K562 (cell line): ENCODE measurements around the gene CBX8. TPM values are rescaled to one million over a fixed set of nuclear protein-coding genes. Genes with fewer than 3 reads are reported as not detected.

Source experiments
- ATF3 ChIP-seq, 2 experiments: fragments of 450-650 bp in 1 of 2; sonication (generic) in 1 of 2; formaldehyde crosslinking in 1 of 2; IDR thresholded peaks in 1 of 2; conservative IDR thresholded peaks in 1 of 2; 2 replicates each; pipeline versions ENCODE4 v1.6.1 to v1.8.1; 2016 to 2023; ENCODE audit warnings: mild to moderate bottlenecking in 2 of 2, moderate library complexity in 2 of 2, inconsistent platforms in 1 of 2, missing genetic modification reagents in 1 of 2
- E2F3 ChIP-seq: fragments of 250-450 bp; sonication (Bioruptor Pico); IDR thresholded peaks from 2 replicates; pipeline ENCODE4 v1.4.0; 2020; ENCODE audit warnings: mild to moderate bottlenecking
- ETV1 ChIP-seq: fragments of 450-650 bp; conservative IDR thresholded peaks from 2 replicates; pipeline ENCODE4 v1.6.1; 2016; ENCODE audit warnings: missing genetic modification characterization, control low read depth, low read depth, missing compliant biosample characterization
- GATAD2A ChIP-seq: fragments of 450-650 bp; IDR thresholded peaks from 2 replicates; pipeline ENCODE4 v1.6.1; 2017
- KDM2B ChIP-seq: fragments of 250-450 bp; sonication (Bioruptor Pico); IDR thresholded peaks from 2 replicates; pipeline ENCODE4 v1.8.0; 2021; ENCODE audit warnings: mild to moderate bottlenecking, moderate library complexity
- MBD2 ChIP-seq: sonication (generic); IDR thresholded peaks from 2 replicates; pipeline ENCODE4 v1.6.1; 2016; ENCODE audit warnings: low read depth, borderline replicate concordance
- NEUROD1 ChIP-seq: fragments of 150-350 bp; IDR thresholded peaks from 2 replicates; pipeline ENCODE4 v1.6.1; 2014; ENCODE audit warnings: borderline replicate concordance, low read length, low read depth; ENCODE audit not compliant: partially characterized antibody
- POLR2G ChIP-seq: fragments of 200-400 bp; formaldehyde crosslinking; IDR thresholded peaks from 2 replicates; pipeline ENCODE4 v1.6.1; 2017; ENCODE audit warnings: low read depth, mild to moderate bottlenecking, antibody characterized with exemption, low read length, moderate library complexity
- RBM22 ChIP-seq: fragments of 200-400 bp; formaldehyde crosslinking; IDR thresholded peaks from 2 replicates; pipeline ENCODE4 v1.6.1; 2018; ENCODE audit warnings: low read length, low read depth; ENCODE audit not compliant: poor library complexity, severe bottlenecking
- STAG1 ChIP-seq: sonication (generic); formaldehyde crosslinking; IDR thresholded peaks from 2 replicates; pipeline ENCODE4 v1.5.0; 2020; ENCODE audit warnings: missing genetic modification reagents, borderline replicate concordance
- ZNF184 ChIP-seq: sonication (generic); formaldehyde crosslinking; IDR thresholded peaks from 2 replicates; pipeline ENCODE4 v1.5.0; 2020; ENCODE audit warnings: missing genetic modification reagents
- ZNF507 ChIP-seq: conservative IDR thresholded peaks from 2 replicates; pipeline ENCODE4 v1.6.1; 2017; ENCODE audit warnings: missing genetic modification characterization, missing compliant biosample characterization
- polyA plus RNA-seq, 8 experiments: library from polyadenylated mRNA; depleted of rRNA in 4 of 8; stranded (reverse) in 5 of 8; unstranded in 3 of 8; fragments of >200 nt; fragmentation: Nextera tagmentation in 2 of 8; fragmentation: Illumina TruSeq in 1 of 8; extraction: Ambion mirVana in 2 of 8; extraction: Trizol in 1 of 8; gene quantifications; 2 replicates each; pipeline versions ENCODE4 v1.2.1 to v1.2.3, GENCODE V29; 2011 to 2014; ENCODE audit warnings: inconsistent platforms in 1 of 8, missing spikeins in 1 of 8
- total RNA-seq, 7 experiments: library from RNA; depleted of rRNA in 6 of 7; stranded (reverse); fragments of >200 nt in 6 of 7; fragmentation: Illumina TruSeq in 2 of 7; extraction: Trizol in 2 of 7; gene quantifications; 2 replicates each; pipeline versions ENCODE4 v1.2.1 to v1.2.3, GENCODE V29; 2011 to 2021; ENCODE audit warnings: low replicate concordance in 1 of 7
- TF ChIP-seq, protein P1 (sequence below): fragments of 450-650 bp; IDR thresholded peaks from 2 replicates; pipeline ENCODE4 v1.6.1; 2016; ENCODE audit warnings: antibody characterized with exemption
- TF ChIP-seq, protein P2 (sequence below): sonication (generic); formaldehyde crosslinking; IDR thresholded peaks from 2 replicates; pipeline ENCODE4 v1.8.0; 2022; ENCODE audit warnings: mild to moderate bottlenecking, missing genetic modification reagents, borderline replicate concordance
- TF ChIP-seq, protein P3 (sequence below), 2 experiments: fragments of 150-350 bp in 1 of 2; IDR thresholded peaks; 2 replicates each; pipeline ENCODE4 v1.6.1; 2012 to 2016; ENCODE audit warnings: low read depth in 2 of 2, low read length in 2 of 2, mild to moderate bottlenecking in 1 of 2, moderate library complexity in 1 of 2
- TF ChIP-seq, protein P4 (sequence below): fragments of 250-450 bp; sonication (Bioruptor Pico); IDR thresholded peaks from 2 replicates; pipeline ENCODE4 v1.8.0; 2022; ENCODE audit warnings: inconsistent platforms

CBX8 gene
- total and polyA plus RNA-seq, 9 of the 15 experiments (the other 6 are each of a cell fraction or from before 2014, with no cell fraction given), result 0.08 to 11.9 (median 2.6) TPM

DNA sequence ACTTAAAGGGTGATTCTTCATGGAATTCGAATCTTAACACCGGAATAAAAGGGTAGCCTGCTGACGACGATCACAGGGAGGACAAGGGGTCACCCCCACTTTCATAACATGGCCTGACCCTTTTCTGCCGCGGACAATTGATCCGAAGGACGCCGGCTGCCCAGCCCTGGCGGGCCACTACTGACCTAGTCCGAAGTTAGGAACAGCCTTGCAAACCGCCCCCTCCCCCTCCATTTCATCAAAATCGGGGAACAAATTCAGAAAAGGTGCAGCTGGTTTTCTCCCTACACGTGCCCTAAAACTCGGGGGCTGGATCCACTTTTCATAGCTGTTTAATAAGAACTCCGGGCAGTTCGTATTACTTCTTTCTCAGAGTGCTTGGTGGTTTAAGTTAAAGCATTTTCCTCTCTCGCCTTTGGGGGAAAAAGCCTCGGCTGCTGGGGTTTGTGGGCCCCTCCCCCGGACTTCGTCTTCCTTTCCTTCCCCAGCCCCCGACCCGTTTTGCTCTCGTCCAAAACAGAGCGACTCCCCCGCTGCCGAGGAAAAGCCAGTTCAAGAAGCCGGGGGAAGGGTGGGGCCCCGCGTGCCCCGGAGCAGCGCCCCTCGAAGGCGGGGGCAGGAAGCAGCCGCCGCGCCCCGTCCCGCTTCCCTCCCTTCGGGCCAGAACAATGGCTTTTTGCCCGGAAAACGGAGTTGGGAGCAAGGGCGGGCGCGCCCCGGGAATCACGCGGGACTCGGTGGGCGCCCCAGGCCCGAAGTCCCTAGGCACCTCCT lies 19.6 kb downstream of the CBX8 start (continued):
- TF ChIP-seq, protein P1, sequence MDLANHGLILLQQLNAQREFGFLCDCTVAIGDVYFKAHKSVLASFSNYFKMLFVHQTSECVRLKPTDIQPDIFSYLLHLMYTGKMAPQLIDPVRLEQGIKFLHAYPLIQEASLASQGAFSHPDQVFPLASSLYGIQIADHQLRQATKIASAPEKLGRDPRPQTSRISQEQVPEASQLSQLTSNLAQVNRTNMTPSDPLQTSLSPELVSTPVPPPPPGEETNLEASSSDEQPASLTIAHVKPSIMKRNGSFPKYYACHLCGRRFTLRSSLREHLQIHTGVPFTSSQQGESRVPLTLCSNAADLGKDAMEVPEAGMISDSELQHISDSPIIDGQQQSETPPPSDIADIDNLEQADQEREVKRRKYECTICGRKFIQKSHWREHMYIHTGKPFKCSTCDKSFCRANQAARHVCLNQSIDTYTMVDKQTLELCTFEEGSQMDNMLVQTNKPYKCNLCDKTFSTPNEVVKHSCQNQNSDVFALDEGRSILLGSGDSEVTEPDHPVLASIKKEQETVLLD, result 0 out of 2 replicates have a peak, but pooled peaks have one; percentile 45
- TF ChIP-seq, protein P2, sequence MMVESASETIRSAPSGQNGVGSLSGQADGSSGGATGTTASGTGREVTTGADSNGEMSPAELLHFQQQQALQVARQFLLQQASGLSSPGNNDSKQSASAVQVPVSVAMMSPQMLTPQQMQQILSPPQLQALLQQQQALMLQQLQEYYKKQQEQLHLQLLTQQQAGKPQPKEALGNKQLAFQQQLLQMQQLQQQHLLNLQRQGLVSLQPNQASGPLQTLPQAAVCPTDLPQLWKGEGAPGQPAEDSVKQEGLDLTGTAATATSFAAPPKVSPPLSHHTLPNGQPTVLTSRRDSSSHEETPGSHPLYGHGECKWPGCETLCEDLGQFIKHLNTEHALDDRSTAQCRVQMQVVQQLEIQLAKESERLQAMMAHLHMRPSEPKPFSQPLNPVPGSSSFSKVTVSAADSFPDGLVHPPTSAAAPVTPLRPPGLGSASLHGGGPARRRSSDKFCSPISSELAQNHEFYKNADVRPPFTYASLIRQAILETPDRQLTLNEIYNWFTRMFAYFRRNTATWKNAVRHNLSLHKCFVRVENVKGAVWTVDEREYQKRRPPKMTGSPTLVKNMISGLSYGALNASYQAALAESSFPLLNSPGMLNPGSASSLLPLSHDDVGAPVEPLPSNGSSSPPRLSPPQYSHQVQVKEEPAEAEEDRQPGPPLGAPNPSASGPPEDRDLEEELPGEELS (CRISPR knock-in tag), result no peak
- 0 out of 2 replicates have a peak, but pooled peaks have one; percentile 59 for TF ChIP-seq GATAD2A
- 0 out of 2 replicates have a peak, but pooled peaks have one; percentile 15 for TF ChIP-seq E2F3
- no peak for TF ChIP-seq NEUROD1
- TF ChIP-seq, protein P3, sequence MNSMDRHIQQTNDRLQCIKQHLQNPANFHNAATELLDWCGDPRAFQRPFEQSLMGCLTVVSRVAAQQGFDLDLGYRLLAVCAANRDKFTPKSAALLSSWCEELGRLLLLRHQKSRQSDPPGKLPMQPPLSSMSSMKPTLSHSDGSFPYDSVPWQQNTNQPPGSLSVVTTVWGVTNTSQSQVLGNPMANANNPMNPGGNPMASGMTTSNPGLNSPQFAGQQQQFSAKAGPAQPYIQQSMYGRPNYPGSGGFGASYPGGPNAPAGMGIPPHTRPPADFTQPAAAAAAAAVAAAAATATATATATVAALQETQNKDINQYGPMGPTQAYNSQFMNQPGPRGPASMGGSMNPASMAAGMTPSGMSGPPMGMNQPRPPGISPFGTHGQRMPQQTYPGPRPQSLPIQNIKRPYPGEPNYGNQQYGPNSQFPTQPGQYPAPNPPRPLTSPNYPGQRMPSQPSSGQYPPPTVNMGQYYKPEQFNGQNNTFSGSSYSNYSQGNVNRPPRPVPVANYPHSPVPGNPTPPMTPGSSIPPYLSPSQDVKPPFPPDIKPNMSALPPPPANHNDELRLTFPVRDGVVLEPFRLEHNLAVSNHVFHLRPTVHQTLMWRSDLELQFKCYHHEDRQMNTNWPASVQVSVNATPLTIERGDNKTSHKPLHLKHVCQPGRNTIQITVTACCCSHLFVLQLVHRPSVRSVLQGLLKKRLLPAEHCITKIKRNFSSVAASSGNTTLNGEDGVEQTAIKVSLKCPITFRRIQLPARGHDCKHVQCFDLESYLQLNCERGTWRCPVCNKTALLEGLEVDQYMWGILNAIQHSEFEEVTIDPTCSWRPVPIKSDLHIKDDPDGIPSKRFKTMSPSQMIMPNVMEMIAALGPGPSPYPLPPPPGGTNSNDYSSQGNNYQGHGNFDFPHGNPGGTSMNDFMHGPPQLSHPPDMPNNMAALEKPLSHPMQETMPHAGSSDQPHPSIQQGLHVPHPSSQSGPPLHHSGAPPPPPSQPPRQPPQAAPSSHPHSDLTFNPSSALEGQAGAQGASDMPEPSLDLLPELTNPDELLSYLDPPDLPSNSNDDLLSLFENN (IDR thresholded peaks at IDR 0.05; ENCODE audit: low read depth in 2 of 2, low read length in 2 of 2), result no peak
- TF ChIP-seq, protein P4, sequence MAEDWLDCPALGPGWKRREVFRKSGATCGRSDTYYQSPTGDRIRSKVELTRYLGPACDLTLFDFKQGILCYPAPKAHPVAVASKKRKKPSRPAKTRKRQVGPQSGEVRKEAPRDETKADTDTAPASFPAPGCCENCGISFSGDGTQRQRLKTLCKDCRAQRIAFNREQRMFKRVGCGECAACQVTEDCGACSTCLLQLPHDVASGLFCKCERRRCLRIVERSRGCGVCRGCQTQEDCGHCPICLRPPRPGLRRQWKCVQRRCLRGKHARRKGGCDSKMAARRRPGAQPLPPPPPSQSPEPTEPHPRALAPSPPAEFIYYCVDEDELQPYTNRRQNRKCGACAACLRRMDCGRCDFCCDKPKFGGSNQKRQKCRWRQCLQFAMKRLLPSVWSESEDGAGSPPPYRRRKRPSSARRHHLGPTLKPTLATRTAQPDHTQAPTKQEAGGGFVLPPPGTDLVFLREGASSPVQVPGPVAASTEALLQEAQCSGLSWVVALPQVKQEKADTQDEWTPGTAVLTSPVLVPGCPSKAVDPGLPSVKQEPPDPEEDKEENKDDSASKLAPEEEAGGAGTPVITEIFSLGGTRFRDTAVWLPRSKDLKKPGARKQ (CRISPR knock-in tag), result 0 out of 2 replicates have a peak, but pooled peaks have one; percentile 66
- peak; percentile 16; the same call in 1 of the 2 replicates for TF ChIP-seq MBD2
- TF ChIP-seq ATF3 (IDR thresholded peaks at IDR 0.05), result no peak
- no peak for TF ChIP-seq ATF3 (CRISPR knock-in tag; conservative IDR thresholded peaks at IDR 0.05)
- TF ChIP-seq RBM22, result peak; percentile 66
- TF ChIP-seq ETV1 (tag), result peak; percentile 66; the same call in 1 of the 2 replicates
- no peak for TF ChIP-seq STAG1
- TF ChIP-seq ZNF507 (tag), result no peak
- TF ChIP-seq ZNF184 (CRISPR knock-in tag), result no peak
- TF ChIP-seq POLR2G, result peak; percentile 84
- 0 out of 2 replicates have a peak, but pooled peaks have one; percentile 17 for TF ChIP-seq KDM2B (CRISPR knock-in tag)
